SH-SY5Y (cell line): ENCODE results near the gene PDIA5.

Experiments used
- GATA2 ChIP-seq: IDR thresholded peaks from 2 replicates; pipeline ENCODE4 v1.6.1; 2011; ENCODE audit warnings: mild to moderate bottlenecking, low read depth, low read length
- GATA3 ChIP-seq: IDR thresholded peaks from 2 replicates; pipeline ENCODE4 v1.6.1; 2011; ENCODE audit warnings: low read depth, mild to moderate bottlenecking, low read length, moderate library complexity

DNA sequence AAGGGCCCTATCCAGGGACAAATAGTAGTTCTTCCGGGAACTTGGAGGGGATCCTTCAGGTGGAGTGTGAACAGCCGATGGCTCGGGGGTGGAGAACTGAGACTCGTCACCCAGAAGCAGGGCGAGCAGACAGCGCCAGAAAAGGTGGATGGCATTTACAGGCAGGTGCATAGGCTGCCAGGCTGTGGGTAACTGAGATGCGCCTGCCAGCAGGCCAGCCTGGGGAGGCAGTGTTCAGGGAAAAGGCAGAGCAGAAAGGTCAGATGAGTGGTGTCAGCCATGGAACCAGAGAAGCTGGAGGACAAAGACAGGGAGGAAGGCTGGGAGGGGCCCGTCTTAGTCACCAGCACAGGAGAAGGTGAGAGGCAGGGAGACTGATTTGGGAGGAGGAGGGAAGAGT, 81.9 kb downstream of the PDIA5 start:
- TF ChIP-seq GATA2: no peak
- TF ChIP-seq GATA3: no peak
